Measurements from ENCODE around the gene RING1.

The RING1 gene

DNA sequence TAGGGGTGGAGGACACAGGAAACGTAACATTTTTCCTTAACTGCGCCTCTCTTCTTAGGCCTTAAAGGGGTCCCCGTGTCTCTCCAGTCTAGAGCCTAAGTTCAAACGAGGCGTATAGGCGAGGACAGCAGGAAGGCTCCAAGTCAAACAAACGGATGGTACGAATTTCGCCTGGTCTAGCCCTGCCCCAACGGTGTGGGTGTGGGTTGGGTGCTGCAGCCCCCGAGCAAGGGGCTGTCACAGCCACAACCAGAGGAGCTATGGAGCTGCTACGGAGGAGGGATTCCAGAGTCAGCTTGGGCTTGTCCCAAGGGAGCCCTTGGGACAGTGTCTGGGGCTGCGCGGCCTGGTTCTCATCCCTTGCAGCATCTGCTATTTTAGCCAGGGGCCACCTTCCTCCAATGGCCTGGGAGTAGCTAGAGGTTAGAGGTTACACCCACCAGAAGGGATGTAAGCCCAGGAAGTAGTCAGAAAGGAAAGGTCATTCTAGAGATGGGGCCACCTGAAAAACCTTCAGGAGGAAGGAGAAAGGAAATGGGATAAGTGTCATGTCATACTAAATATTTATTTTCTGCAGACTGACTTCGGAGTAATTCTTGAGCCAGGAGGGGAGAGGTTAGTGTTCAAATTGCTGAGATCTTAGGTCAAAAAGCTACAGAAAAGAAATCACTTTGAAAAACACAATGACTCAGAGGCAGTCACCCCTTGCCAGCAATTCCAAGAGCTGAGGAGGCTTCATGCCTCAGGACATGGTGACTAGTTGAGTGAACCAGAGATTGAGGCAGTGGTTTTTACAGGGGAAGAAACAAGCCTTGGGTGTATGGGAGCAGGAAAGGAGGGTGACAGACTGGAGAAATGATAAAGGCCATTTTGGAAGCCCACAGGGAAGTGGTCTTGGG, 41.7 kb downstream of the RING1 start:
- DNase-seq: peak; percentile 16

DNA sequence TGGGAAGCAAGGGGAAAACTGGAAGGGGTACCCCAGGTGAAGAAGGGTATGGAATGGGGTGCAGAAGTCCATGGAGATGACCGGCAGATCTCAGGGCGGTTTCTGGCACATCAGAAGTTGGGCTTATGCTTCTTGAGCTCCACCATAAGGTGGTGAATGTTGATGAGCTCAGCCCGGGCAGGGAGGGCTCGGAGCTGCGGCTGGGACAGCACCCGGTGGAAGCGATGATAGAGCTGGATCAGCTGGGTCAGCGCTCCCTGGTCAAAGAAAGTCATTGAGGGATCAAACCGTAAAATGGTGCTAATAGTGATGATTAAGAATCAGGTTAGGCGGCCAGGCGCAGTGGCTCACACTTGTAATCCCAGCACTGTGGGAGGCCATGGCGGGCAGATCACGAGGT, 42.4 kb downstream of the RING1 start:
- DNase-seq: no peak

GRCh38 chr6:33251395-33252012, 43.2 kb downstream of the RING1 start:
- DNase-seq: no peak

DNA sequence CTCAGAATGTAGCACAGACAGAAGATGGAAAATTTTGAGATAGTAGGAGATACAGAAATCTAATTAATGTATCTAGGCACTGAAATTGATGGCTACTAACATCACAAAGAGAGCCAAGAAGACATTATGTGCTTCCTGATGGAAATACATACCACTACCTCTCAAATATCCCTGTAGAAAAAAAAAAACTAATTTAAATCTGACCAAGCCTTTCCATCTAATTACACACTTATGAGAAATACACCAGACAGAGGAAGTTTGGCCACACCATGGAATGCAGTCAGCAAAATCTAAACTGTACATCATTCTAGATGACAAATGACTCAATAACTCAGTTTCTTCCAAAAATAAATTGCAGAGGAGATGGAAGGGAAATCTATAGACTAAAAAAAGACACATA, 44.5 kb downstream of the RING1 start:
- DNase-seq: no peak

DNA sequence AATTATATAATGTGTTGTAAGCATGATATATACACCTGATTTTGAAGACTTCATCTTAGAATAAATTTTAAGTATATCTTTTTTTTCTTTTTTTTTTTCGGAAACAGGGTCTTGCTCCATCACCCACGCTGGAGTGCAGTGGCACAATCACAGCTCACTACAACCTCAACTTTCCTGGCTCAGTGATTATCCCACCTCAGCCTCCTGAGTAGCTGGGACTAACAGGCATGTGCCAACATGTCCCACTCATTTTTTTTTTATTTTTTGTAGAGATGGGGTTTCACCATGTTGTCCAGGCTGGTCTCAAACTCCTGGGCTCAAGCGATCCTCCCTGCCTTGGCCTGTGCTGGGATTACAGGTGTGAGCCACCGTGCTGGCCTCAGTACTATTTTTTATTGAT, 46.3 kb downstream of the RING1 start:
- no peak for DNase-seq

DNA sequence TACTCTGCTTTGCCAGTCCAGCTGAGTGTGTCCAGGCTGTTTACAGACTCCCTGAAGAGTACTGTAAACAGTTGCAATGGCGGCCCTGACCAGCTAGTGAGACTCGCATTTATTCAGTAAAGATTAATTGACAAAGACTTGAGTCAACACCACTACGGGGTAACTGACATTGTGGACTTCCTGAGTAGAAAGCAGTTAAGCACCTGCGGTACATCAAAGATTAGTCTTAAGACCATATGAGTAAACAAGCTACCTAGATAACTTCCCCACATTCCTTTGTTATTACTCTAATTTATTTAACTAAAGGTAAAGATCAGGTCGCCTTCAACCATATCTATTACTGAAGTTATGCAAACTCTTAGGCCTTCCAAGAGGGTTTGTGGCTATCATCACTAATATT, 50.7 kb downstream of the RING1 start:
- no peak for DNase-seq
